ENCODE data around the gene PSAPL1.

Gene PSAPL1

DNA sequence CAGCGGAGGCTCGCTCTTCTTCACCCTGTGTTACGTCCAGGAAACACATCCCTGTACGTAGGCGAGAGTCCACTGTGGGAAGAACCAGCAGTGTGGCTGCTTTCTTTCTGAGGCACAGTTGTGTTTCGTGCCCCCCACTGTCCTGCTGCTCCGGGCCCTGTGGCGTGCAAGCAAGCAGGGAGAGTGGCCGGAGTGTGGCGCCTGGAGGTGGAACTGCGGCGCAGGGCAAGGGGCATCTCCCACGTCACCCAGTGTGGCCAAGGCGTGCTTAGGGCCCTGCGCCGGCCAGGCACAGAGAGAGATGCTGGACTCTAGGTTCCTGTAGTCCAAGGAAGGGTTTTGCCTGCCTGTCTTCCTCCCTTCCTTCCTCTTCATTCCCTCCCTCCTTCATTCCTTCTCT, 13.3 kb upstream of the PSAPL1 start:
- no peaks in the 10 kb centered on the region for H3K36me3 ChIP-seq (replicated peaks)
- TF ChIP-seq, protein P1, sequence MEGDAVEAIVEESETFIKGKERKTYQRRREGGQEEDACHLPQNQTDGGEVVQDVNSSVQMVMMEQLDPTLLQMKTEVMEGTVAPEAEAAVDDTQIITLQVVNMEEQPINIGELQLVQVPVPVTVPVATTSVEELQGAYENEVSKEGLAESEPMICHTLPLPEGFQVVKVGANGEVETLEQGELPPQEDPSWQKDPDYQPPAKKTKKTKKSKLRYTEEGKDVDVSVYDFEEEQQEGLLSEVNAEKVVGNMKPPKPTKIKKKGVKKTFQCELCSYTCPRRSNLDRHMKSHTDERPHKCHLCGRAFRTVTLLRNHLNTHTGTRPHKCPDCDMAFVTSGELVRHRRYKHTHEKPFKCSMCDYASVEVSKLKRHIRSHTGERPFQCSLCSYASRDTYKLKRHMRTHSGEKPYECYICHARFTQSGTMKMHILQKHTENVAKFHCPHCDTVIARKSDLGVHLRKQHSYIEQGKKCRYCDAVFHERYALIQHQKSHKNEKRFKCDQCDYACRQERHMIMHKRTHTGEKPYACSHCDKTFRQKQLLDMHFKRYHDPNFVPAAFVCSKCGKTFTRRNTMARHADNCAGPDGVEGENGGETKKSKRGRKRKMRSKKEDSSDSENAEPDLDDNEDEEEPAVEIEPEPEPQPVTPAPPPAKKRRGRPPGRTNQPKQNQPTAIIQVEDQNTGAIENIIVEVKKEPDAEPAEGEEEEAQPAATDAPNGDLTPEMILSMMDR (IDR thresholded peaks at IDR 0.05; ENCODE audit: low read depth, low read length, missing control alignments) = no peak
- H3K4me3 ChIP-seq (ENCODE audit: low read depth, low read length) = no peak overlapping the region
- no peak for DNase-seq
- in situ Hi-C loops (cut with HindIII; ENCODE audit: low pct_ligation_motif_present, low sequenced_read_pairs) = no loop called here
- H3K27ac ChIP-seq = no peak overlapping the region
- H3K27me3 ChIP-seq (replicated peaks) = peaks cover 5% of the 10 kb centered on the region

DNA sequence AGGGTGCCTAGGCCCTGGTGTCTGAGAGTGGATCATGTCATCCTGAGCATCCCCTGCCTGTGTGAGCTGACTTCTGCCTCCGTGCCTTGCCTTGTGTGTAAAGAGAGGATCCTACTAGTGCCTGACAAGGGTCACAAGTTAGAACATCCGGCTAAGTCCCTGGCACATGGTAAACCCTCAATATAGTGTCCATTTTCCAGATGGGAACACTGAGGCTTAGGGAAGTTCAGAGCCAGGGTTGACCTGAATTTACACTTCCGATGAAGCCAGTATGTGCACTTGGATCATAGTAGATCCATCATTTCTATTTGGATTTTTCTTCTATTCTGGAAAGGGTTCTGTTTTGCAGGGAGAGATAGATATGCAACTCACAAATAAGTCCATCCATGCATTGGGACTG, 12.5 kb upstream of the PSAPL1 start:
- Histone ChIP-seq H3K27ac (no peak overlapping the region), H3K4me3 (ENCODE audit: low read depth, low read length) (no peak overlapping the region), H3K36me3 (replicated peaks) (no peaks in the 10 kb centered on the region), H3K27me3 (replicated peaks) (peaks cover 5% of the 10 kb centered on the region)
- TF ChIP-seq, protein P1 (IDR thresholded peaks at IDR 0.05; ENCODE audit: low read depth, low read length, missing control alignments) = no peak
- no peak for DNase-seq
- in situ Hi-C loops (cut with HindIII; ENCODE audit: low pct_ligation_motif_present, low sequenced_read_pairs) = no loop called here

- Histone ChIP-seq H3K27me3 (replicated peaks) (peaks cover 5% of the 10 kb centered on the region), H3K36me3 (replicated peaks) (no peaks in the 10 kb centered on the region), H3K27ac (no peak overlapping the region), H3K4me3 (ENCODE audit: low read depth, low read length) (no peak overlapping the region)
- DNase-seq = no peak
- TF ChIP-seq, protein P1 (IDR thresholded peaks at IDR 0.05; ENCODE audit: low read depth, low read length, missing control alignments) = no peak
- in situ Hi-C loops (cut with HindIII; ENCODE audit: low pct_ligation_motif_present, low sequenced_read_pairs) = no loop called here
Observed at GRCh38 chr4:7444731-7445130, 10.0 kb upstream of the PSAPL1 start.

- Histone ChIP-seq H3K4me3 (ENCODE audit: low read depth, low read length) (no peak overlapping the region), H3K36me3 (replicated peaks) (no peaks in the 10 kb centered on the region), H3K27me3 (replicated peaks) (peaks cover 7% of the 10 kb centered on the region), H3K27ac (no peak overlapping the region)
- in situ Hi-C loops (cut with HindIII; ENCODE audit: low pct_ligation_motif_present, low sequenced_read_pairs) = no loop called here
- TF ChIP-seq, protein P1 (IDR thresholded peaks at IDR 0.05; ENCODE audit: low read depth, low read length, missing control alignments) = no peak
- DNase-seq = no peak
Observed at GRCh38 chr4:7444314-7444713, 9.6 kb upstream of the PSAPL1 start.

- Histone ChIP-seq H3K36me3 (replicated peaks) (no peaks in the 10 kb centered on the region), H3K27ac (no peak overlapping the region), H3K27me3 (replicated peaks) (peaks cover 7% of the 10 kb centered on the region), H3K4me3 (ENCODE audit: low read depth, low read length) (no peak overlapping the region)
- in situ Hi-C loops (cut with HindIII; ENCODE audit: low pct_ligation_motif_present, low sequenced_read_pairs) = no loop called here
- TF ChIP-seq, protein P1 (IDR thresholded peaks at IDR 0.05; ENCODE audit: low read depth, low read length, missing control alignments) = no peak
- no peak for DNase-seq
Observed at GRCh38 chr4:7442574-7443162, 7.9 kb upstream of the PSAPL1 start.

DNA sequence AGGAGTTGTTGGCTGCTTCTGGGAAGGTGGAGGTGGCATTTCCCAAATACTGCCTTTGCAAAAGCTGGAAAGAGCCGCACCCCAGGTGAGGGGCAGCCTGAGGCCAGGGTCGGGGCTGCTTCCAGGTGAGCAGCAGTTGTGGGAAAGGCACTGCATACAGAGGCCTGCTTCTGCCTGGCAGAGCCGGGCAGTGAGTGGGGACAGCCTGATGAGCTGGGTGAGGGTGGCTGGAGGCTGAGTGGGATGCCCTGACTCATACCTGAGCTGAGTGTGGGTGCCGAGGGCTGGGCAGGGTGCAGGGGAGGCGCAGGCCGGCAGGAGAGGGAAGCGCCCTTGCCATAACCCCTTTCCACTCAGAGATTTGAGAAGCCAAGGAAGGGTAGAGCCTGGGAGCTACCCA, 6.5 kb upstream of the PSAPL1 start:
- Histone ChIP-seq H3K27me3 (replicated peaks) (peaks cover 2% of the 10 kb centered on the region), H3K36me3 (replicated peaks) (no peaks in the 10 kb centered on the region), H3K27ac (no peak overlapping the region), H3K4me3 (ENCODE audit: low read depth, low read length) (no peak overlapping the region)
- DNase-seq = no peak
- in situ Hi-C loops (cut with HindIII; ENCODE audit: low pct_ligation_motif_present, low sequenced_read_pairs) = no loop called here
- TF ChIP-seq, protein P1 (IDR thresholded peaks at IDR 0.05; ENCODE audit: low read depth, low read length, missing control alignments) = no peak
